Measurements from ENCODE around the gene ZMYND15. TPM values are rescaled to one million over a fixed set of nuclear protein-coding genes. Genes with fewer than 3 reads are reported as not detected.

Gene ZMYND15
- total RNA-seq, 2 experiments from 2014 or later: 0.10 to 0.24 TPM

DNA sequence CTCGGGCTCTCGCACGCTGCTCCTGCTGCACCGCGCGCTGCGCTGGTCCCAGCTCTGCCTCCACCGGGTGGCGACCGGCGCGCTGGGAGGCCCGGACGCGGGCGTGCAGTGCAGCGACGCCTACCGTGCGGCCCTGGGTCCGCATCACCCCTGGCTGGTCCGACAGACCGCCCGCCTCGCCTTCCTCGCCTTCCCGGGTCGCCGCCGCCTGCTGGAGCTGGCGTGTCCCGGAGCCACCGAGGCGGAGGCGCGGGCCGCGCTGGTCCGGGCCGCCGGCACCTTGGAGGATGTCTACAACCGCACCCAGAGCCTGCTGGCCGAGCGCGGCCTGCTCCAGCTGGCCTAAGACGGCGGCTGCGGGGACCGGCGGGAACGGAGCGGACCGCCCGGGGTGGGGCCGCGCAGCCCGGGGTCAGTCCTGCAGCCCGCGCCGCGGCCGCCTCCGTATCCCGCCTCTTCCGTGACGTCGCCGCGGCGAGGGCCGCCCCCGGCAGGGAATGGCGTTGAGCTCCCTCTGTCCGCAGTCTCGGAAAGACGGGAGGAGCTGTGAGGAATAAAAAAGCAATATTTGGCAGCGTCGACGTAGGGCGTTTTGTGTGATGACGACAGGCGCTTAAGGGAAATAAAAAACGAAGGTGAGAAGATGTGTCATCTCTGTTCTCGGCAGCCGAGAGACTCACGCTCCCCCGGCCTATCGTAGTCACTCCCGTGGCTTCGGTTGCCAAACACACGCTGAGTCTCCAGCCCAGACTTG, 50.5 kb downstream of the ZMYND15 start:
- peaks cover 25% of the 10 kb centered on the region for H3K27me3 Mint-ChIP-seq
- H3K4me3 Mint-ChIP-seq: peak overlapping the region; percentile 73
- peak; percentile 89 for DNase-seq
- no peaks in the 10 kb centered on the region for H3K36me3 Mint-ChIP-seq
- peaks cover 31% of the 10 kb centered on the region for H3K4me1 Mint-ChIP-seq (ENCODE audit: low read depth)
- H3K9me3 Mint-ChIP-seq: no peaks in the 10 kb centered on the region
- POLR2A ChIA-PET: interaction anchor here (0.6 to 2.0 kb wide), 19 partner anchors 10 to 204 kb away, joined by 3 to 13 read pairs (median 4); partner anchors contain the start of genes ARRB2, C17orf107, CHRNE and CXCL16
- CTCF ChIA-PET: interaction anchor here (0.6 to 2.5 kb wide), 42 partner anchors 9 to 574 kb away, joined by 3 to 28 read pairs (median 5); partner anchors contain the start of genes ARRB2, C17orf107, CHRNE and MED11
- H3K27ac Mint-ChIP-seq: peak overlapping the region; percentile 82
- intact Hi-C loops (cut with micrococcal nuclease): loop anchor here (2.0 to 5.0 kb wide), 5 partner anchors 59 to 228 kb away; partner anchors contain the start of genes ARRB2, CHRNE, GGT6 and MED11

- peak overlapping the region; percentile 82 for H3K27ac Mint-ChIP-seq
- H3K36me3 Mint-ChIP-seq: no peaks in the 10 kb centered on the region
- CTCF ChIA-PET: interaction anchor here (0.6 to 2.5 kb wide), 32 partner anchors 8 to 575 kb away, joined by 3 to 28 read pairs (median 5); partner anchors contain the start of genes ARRB2, CHRNE, MED11 and MINK1
- H3K27me3 Mint-ChIP-seq: peaks cover 19% of the 10 kb centered on the region
- POLR2A ChIA-PET: interaction anchor here (0.6 to 2.0 kb wide), 15 partner anchors 10 to 179 kb away, joined by 3 to 13 read pairs (median 5); partner anchors contain the start of genes ARRB2, C17orf107, CXCL16 and MED11
- H3K9me3 Mint-ChIP-seq: no peaks in the 10 kb centered on the region
- no peak for DNase-seq
- intact Hi-C loops (cut with micrococcal nuclease): loop anchor here (2.0 to 5.0 kb wide), 5 partner anchors 60 to 228 kb away; partner anchors contain the start of genes ARRB2, CHRNE, GGT6 and MED11
- H3K4me1 Mint-ChIP-seq (ENCODE audit: low read depth): peaks cover 32% of the 10 kb centered on the region
- H3K4me3 Mint-ChIP-seq: peak overlapping the region; percentile 73
These were observed 51.1 kb downstream of the ZMYND15 start for GRCh38 chr17:4790705-4791088.

- H3K27me3 Mint-ChIP-seq: no peaks in the 10 kb centered on the region
- no peak for DNase-seq
- peaks cover 8% of the 10 kb centered on the region for H3K36me3 Mint-ChIP-seq
- POLR2A ChIA-PET: no interaction called here
- H3K4me1 Mint-ChIP-seq (ENCODE audit: low read depth): peaks cover 18% of the 10 kb centered on the region
- CTCF ChIA-PET: no interaction called here
- peak overlapping the region; percentile 92 for H3K27ac Mint-ChIP-seq
- intact Hi-C loops (cut with micrococcal nuclease): no loop called here
- no peaks in the 10 kb centered on the region for H3K9me3 Mint-ChIP-seq
- H3K4me3 Mint-ChIP-seq: peak overlapping the region; percentile 99
These were observed 55.5 kb downstream of the ZMYND15 start for GRCh38 chr17:4795168-4795567.

Other genes starting within 250 kb of the ZMYND15 start
- under 1 TPM; 0.15 to 0.24 TPM for gene SPNS2, start 241.0 kb upstream of the ZMYND15 start, total RNA-seq
- gene MYBBP1A, start 184.4 kb upstream of the ZMYND15 start, total RNA-seq: 10 to 100 TPM; 66.6 to 70.8 TPM
- gene GGT6, start 179.3 kb upstream of the ZMYND15 start, total RNA-seq: not detected
- gene SMTNL2, start 155.3 kb upstream of the ZMYND15 start, total RNA-seq: not detected
- gene ALOX15, start 98.2 kb upstream of the ZMYND15 start, total RNA-seq: not detected
- gene PELP1, start 35.7 kb upstream of the ZMYND15 start, total RNA-seq: 100 to 1,000 TPM in 1 of 2 experiments, 10 to 100 TPM in 1; 96.1 to 101 TPM
- gene ARRB2, start 29.2 kb upstream of the ZMYND15 start, total RNA-seq: 100 to 1,000 TPM; 210 to 226 TPM
- gene MED11, start 8.4 kb upstream of the ZMYND15 start, total RNA-seq: 10 to 100 TPM; 20.4 to 21.8 TPM
- 1 to 10 TPM; 3.1 to 3.4 TPM for gene CXCL16, start 95 bp downstream of the ZMYND15 start, total RNA-seq
- gene TM4SF5, start 32.1 kb downstream of the ZMYND15 start, total RNA-seq: not detected
- not detected for gene VMO1, start 46.5 kb downstream of the ZMYND15 start, total RNA-seq
- not detected for gene GLTPD2, start 49.1 kb downstream of the ZMYND15 start, total RNA-seq
- gene PSMB6, start 56.3 kb downstream of the ZMYND15 start, total RNA-seq: 100 to 1,000 TPM; 165 to 177 TPM
- gene PLD2, start 67.3 kb downstream of the ZMYND15 start, total RNA-seq: 10 to 100 TPM; 15.8 to 19.3 TPM
- 10 to 100 TPM; 67.5 to 79.3 TPM for gene MINK1, start 93.5 kb downstream of the ZMYND15 start, total RNA-seq
- 1 to 10 TPM; 2.3 to 2.5 TPM for gene C17orf107, start 159.7 kb downstream of the ZMYND15 start, total RNA-seq
- gene CHRNE, start 163.3 kb downstream of the ZMYND15 start, total RNA-seq: under 1 TPM; 0.45 to 0.56 TPM
- gene GP1BA, start 192.4 kb downstream of the ZMYND15 start, total RNA-seq: not detected
- gene SLC25A11, start 200.2 kb downstream of the ZMYND15 start, total RNA-seq: 10 to 100 TPM; 70.5 to 72.5 TPM
- 100 to 1,000 TPM; 130 to 157 TPM for gene RNF167, start 200.4 kb downstream of the ZMYND15 start, total RNA-seq
- 1,000 to 10,000 TPM; 1,907 to 1,923 TPM for gene PFN1, start 208.7 kb downstream of the ZMYND15 start, total RNA-seq
- gene ENO3, start 211.3 kb downstream of the ZMYND15 start, total RNA-seq: 10 to 100 TPM; 26.5 to 26.8 TPM
- 10 to 100 TPM; 60.6 to 65.8 TPM for gene SPAG7, start 228.0 kb downstream of the ZMYND15 start, total RNA-seq
- gene CAMTA2, start 247.8 kb downstream of the ZMYND15 start, total RNA-seq: 100 to 1,000 TPM; 101 to 109 TPM